ENCODE data around the gene TREML2. TPM values are rescaled to one million over a fixed set of nuclear protein-coding genes. Genes with fewer than 3 reads are reported as not detected.

The TREML2 gene
- total and polyA plus RNA-seq, 2 of the 8 experiments (the other 6 are each of a cell fraction or from before 2014, with no cell fraction given): 0.09 to 0.18 TPM

DNA sequence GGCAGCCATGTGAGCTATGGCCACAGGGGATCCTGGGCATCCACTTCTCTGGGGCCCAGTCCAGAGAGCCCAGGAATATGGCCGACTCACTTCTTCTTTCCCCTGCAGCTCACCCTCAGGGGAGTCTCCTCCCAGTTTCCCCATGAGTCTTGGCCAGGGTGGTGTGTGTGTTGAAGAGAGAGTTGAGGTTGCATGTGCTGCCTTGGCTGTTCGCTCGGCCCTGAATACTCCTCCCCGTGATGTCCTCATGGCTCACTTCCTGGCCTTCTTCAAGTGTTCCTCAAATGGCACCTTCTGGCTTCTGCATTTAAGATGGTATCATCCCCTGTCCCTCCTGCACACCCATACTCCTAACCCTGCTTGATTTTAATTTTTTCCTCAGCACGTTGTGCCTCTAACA lies 43.6 kb downstream of the TREML2 start:
- no peaks in the 10 kb centered on the region for H3K9me3 ChIP-seq (ENCODE audit: insufficient read depth in 2 of 2, low read depth in 1 of 2, low read length in 1 of 2)
- H3K23ac ChIP-seq (ENCODE audit: insufficient read length): no peak overlapping the region
- H4K8ac ChIP-seq (ENCODE audit: extremely low read depth, insufficient read depth, low read length): no peak overlapping the region
- H2BK5ac ChIP-seq (ENCODE audit: low read depth, low read length): no peak overlapping the region
- no peak overlapping the region for H3K18ac ChIP-seq (ENCODE audit: extremely low read depth, low read length)
- no peak overlapping the region for H2AK5ac ChIP-seq (ENCODE audit: low read depth, low read length)
- DNase-seq (ENCODE audit: low read depth in 1 of 2, low spot score in 2 of 2) (peak in 1 of 2 experiments; percentile 10), FAIRE-seq (no peak)
- TF ChIP-seq SP2 (IDR thresholded peaks at IDR 0.05; ENCODE audit: low read length) (no peak), EP300 (IDR thresholded peaks at IDR 0.05; ENCODE audit: borderline replicate concordance in 1 of 2, low read depth in 2 of 2, low read length in 2 of 2) (no peak), SRF (IDR thresholded peaks at IDR 0.05; ENCODE audit: low read depth, low read length) (no peak), NRF1 (IDR thresholded peaks at IDR 0.05; ENCODE audit: low read depth, low read length) (no peak), EZH2 (IDR thresholded peaks at IDR 0.05; ENCODE audit: low read depth, low read length, severe bottlenecking) (no peak), JUND (IDR thresholded peaks at IDR 0.05; ENCODE audit: low read length) (no peak), POU5F1 (IDR thresholded peaks at IDR 0.05; ENCODE audit: low read depth, low read length) (no peak)
- no peak overlapping the region for H2BK120ac ChIP-seq (replicated peaks; ENCODE audit: low read depth, low read length)
- no peak overlapping the region for H4K5ac ChIP-seq (ENCODE audit: insufficient read length, low read depth, low read length)
- no peak overlapping the region for H2BK15ac ChIP-seq (ENCODE audit: low read length)
- WGBS, 2 experiments (ENCODE audit: extremely low coverage in 1 of 2, insufficient coverage in 1 of 2, insufficient read length in 1 of 2, insufficient replicate concordance in 2 of 2, low coverage in 1 of 2, low lambda C conversion rate in 2 of 2, missing lambda C conversion rate in 1 of 2): 84% methylated on average over 5 of the region's 5 CpGs; no CpG with 5 or more reads in 1 of the 2 experiments
- no peaks in the 10 kb centered on the region for H3K23me2 ChIP-seq (ENCODE audit: low read depth, low read length)
- no peak overlapping the region for H3K9ac ChIP-seq (replicated peaks in 1 of 4; ENCODE audit: extremely low read depth in 1 of 4, low read depth in 3 of 4, low read length in 3 of 4)
- H3K4me2 ChIP-seq (ENCODE audit: insufficient read depth in 1 of 2, low read depth in 2 of 2, low read length in 2 of 2): no peak overlapping the region
- H3K79me1 ChIP-seq (ENCODE audit: low read depth, low read length): no peaks in the 10 kb centered on the region
- no peaks in the 10 kb centered on the region for H4K20me1 ChIP-seq (replicated peaks in 1 of 2; ENCODE audit: control insufficient read depth in 1 of 2, insufficient read depth in 2 of 2, low read length in 2 of 2)
- no peak overlapping the region for H3K4ac ChIP-seq (replicated peaks; ENCODE audit: insufficient read length, low read depth, low read length)
- H3K4me1 ChIP-seq (replicated peaks in 1 of 4; ENCODE audit: control insufficient read depth in 3 of 4, insufficient read depth in 4 of 4, low read length in 3 of 4): peaks cover 0 to 6% (median 0%) of the 10 kb centered on the region in 4 experiments; a peak in 1 of 7 replicates
- H3K56ac ChIP-seq (replicated peaks; ENCODE audit: insufficient read length, low read depth, low read length): no peak overlapping the region
- no peak overlapping the region for H4K91ac ChIP-seq (replicated peaks; ENCODE audit: insufficient read length, low read length)
- ChIA-PET POLR2A (ENCODE audit: partially characterized antibody) (interaction anchor here (0.7 kb wide), 1 partner anchor 8 kb away, joined by 3 read pairs; no protein-coding TSS in a partner anchor), CTCF (ENCODE audit: partially characterized antibody) (interaction anchor here (1.2 to 1.4 kb wide), 2 partner anchors 23 to 25 kb away, joined by 4 to 6 read pairs; no protein-coding TSS in a partner anchor)
- no peaks in the 10 kb centered on the region for H3K79me2 ChIP-seq (ENCODE audit: control insufficient read depth in 1 of 2, insufficient read depth in 2 of 2, low read length in 2 of 2)
- H3K14ac ChIP-seq (ENCODE audit: insufficient read length): no peak overlapping the region
- H2BK12ac ChIP-seq (ENCODE audit: low read depth, low read length): no peak overlapping the region
- H3K27ac ChIP-seq (ENCODE audit: low read depth, low read length): no peak overlapping the region
- H2AFZ ChIP-seq (ENCODE audit: low read length): no peak overlapping the region
- H3K4me3 ChIP-seq (ENCODE audit: extremely low read depth in 1 of 4, insufficient read depth in 2 of 4, low read depth in 3 of 4, low read length in 4 of 4): no peak overlapping the region
- H3K27me3 ChIP-seq (replicated peaks in 1 of 4; ENCODE audit: control insufficient read depth in 3 of 4, extremely low read depth in 1 of 4, insufficient read depth in 3 of 4, low read length in 3 of 4): no peaks in the 10 kb centered on the region
- H3K36me3 ChIP-seq (ENCODE audit: control insufficient read depth in 2 of 4, insufficient read depth in 4 of 4, low read length in 3 of 4): no peaks in the 10 kb centered on the region
- no peak overlapping the region for H2BK20ac ChIP-seq (ENCODE audit: low read length)
